Tibial artery (tissue), 4 donors: ENCODE measurements around the gene BABAM1.

Source experiments
- DNase-seq, 2 donors: peaks; one replicate each; pipeline ENCODE4 v3.0.0-alpha.2; 2019
- H3K27ac ChIP-seq, 2 donors: fragments of 200-600 bp; sonication (generic) in 1 of 2; 1 replicate in 1 of 2; 2 replicates in 1 of 2; pipeline ENCODE4 v1.5.1; 2018 to 2019; ENCODE audit warnings: mild to moderate bottlenecking in 1 of 2
- H3K27me3 ChIP-seq, 2 donors: fragments of 200-600 bp; sonication (generic) in 1 of 2; one replicate each; pipeline versions ENCODE4 v1.5.1 to v1.6.0; 2016 to 2019
- H3K36me3 ChIP-seq, 3 donors: fragments of 200-600 bp; sonication (generic) in 2 of 3; one replicate each; pipeline ENCODE4 v1.5.1; 2016 to 2019; ENCODE audit warnings: mild to moderate bottlenecking in 2 of 3
- H3K4me1 ChIP-seq, 4 donors: fragments of 200-600 bp; sonication (generic) in 2 of 4; 1 replicate in 3 of 4; 2 replicates in 1 of 4; pipeline ENCODE4 v1.5.1; 2016 to 2019
- H3K4me3 ChIP-seq, 2 donors: fragments of 200-600 bp; sonication (generic) in 1 of 2; 1 replicate in 1 of 2; 2 replicates in 1 of 2; pipeline ENCODE4 v1.5.1; 2018 to 2019; ENCODE audit warnings: mild to moderate bottlenecking in 2 of 2
- H3K9me3 ChIP-seq, 3 donors: fragments of 200-600 bp; sonication (generic) in 1 of 3; one replicate each; pipeline ENCODE4 v1.5.1; 2016 to 2019
- intact Hi-C: fragments of 100-400 bp; cut with DNase I; formaldehyde crosslinking; loops from one replicate; pipeline ENCODE4 v1.15.0; 2023; ENCODE audit warnings: low total_unique reads
- TF ChIP-seq, protein P1 (sequence below), 2 experiments: fragments of 200-600 bp in 1 of 2; fragments of 450-650 bp in 1 of 2; IDR thresholded peaks; one replicate each; pipeline ENCODE4 v1.5.1; 2017 to 2019; ENCODE audit warnings: antibody characterized with exemption in 2 of 2, mild to moderate bottlenecking in 1 of 2, moderate library complexity in 1 of 2

The BABAM1 gene

DNA sequence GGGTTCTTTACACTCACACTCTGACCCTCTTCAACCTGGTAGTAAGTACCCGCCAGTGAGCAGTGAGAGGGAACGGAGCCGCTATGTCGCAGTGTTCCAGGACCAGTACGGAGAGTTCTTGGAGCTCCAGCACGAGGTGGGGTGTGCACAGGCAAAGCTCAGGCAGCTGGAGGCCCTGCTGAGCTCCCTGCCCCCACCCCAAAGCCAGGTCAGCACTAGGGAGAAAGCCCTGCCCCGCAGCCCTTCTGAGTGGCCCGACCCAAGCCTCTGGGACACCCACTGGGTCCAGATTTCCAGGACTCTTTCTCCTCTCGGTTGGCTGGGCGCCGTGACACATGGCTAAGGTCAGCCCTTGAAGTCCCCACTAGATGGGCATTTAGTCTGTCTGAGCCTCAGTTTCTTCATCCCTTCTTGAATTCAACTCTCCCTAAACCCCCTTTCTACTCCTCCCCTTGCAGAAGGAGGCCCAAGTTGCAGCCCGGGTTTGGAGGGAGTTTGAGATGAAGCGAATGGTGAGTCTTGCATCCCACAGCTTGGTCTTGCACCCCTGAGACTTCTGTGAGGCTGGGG, 39.4 kb upstream of the BABAM1 start:
- Histone ChIP-seq H3K27me3 (no peaks in the 10 kb centered on the region), H3K4me3 (no peak overlapping the region), H3K4me1 (peaks cover 0 to 18% (median 10%) of the 10 kb centered on the region in 4 donors), H3K9me3 (no peaks in the 10 kb centered on the region), H3K36me3 (peaks cover 0 to 42% (median 24%) of the 10 kb centered on the region in 3 donors), H3K27ac (peak overlapping the region in 1 of 2 donors; percentile 94)
- TF ChIP-seq, protein P1, sequence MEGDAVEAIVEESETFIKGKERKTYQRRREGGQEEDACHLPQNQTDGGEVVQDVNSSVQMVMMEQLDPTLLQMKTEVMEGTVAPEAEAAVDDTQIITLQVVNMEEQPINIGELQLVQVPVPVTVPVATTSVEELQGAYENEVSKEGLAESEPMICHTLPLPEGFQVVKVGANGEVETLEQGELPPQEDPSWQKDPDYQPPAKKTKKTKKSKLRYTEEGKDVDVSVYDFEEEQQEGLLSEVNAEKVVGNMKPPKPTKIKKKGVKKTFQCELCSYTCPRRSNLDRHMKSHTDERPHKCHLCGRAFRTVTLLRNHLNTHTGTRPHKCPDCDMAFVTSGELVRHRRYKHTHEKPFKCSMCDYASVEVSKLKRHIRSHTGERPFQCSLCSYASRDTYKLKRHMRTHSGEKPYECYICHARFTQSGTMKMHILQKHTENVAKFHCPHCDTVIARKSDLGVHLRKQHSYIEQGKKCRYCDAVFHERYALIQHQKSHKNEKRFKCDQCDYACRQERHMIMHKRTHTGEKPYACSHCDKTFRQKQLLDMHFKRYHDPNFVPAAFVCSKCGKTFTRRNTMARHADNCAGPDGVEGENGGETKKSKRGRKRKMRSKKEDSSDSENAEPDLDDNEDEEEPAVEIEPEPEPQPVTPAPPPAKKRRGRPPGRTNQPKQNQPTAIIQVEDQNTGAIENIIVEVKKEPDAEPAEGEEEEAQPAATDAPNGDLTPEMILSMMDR (IDR thresholded peaks at IDR 0.05) = no peak
- DNase-seq = no peak
- intact Hi-C loops = no loop called here

GRCh38 chr19:17229890-17230289, 37.4 kb upstream of the BABAM1 start:
- Histone ChIP-seq H3K27me3 (no peaks in the 10 kb centered on the region), H3K4me1 (peaks cover 0 to 24% (median 15%) of the 10 kb centered on the region in 4 donors), H3K4me3 (no peak overlapping the region), H3K36me3 (peaks cover 0 to 54% (median 28%) of the 10 kb centered on the region in 3 donors), H3K9me3 (no peaks in the 10 kb centered on the region), H3K27ac (no peak overlapping the region)
- intact Hi-C loops = loop anchor here (10.0 kb wide), 2 partner anchors 155 to 625 kb away; partner anchors contain the start of genes HAUS8, MYO9B and RPL18A
- TF ChIP-seq, protein P1 (IDR thresholded peaks at IDR 0.05) = no peak
- DNase-seq = no peak

DNA sequence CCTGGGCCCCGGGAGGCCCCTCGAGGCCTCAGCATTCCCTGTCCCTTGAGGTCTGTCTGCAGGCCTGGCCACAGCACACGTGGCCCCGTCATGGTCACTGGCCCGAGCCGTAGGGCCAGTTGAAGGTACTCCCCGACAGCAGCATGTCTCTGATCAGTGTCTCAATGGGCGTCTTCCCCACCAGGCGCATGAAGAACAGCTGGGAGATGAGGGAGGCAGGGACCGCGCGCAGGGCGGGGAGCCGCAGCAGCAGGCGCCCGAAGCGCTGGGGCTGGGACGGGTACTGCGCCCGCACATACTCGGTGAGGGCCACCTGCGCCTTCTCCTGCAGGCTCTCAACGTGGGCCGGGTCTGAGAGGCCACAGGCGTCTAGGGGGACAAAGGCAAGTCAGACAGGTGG, 35.0 kb upstream of the BABAM1 start:
- TF ChIP-seq, protein P1 (IDR thresholded peaks at IDR 0.05) = no peak
- peaks cover 0 to 27% (median 23%) of the 10 kb centered on the region in 4 donors for H3K4me1 ChIP-seq
- DNase-seq = no peak
- H3K27me3 ChIP-seq = no peaks in the 10 kb centered on the region
- no peak overlapping the region for H3K27ac ChIP-seq
- H3K4me3 ChIP-seq = no peak overlapping the region
- H3K9me3 ChIP-seq = no peaks in the 10 kb centered on the region
- H3K36me3 ChIP-seq = peaks cover 0 to 60% (median 28%) of the 10 kb centered on the region in 3 donors
- intact Hi-C loops = loop anchor here (10.0 kb wide), 2 partner anchors 157 to 623 kb away; partner anchors contain the start of genes HAUS8, MYO9B and RPL18A

DNA sequence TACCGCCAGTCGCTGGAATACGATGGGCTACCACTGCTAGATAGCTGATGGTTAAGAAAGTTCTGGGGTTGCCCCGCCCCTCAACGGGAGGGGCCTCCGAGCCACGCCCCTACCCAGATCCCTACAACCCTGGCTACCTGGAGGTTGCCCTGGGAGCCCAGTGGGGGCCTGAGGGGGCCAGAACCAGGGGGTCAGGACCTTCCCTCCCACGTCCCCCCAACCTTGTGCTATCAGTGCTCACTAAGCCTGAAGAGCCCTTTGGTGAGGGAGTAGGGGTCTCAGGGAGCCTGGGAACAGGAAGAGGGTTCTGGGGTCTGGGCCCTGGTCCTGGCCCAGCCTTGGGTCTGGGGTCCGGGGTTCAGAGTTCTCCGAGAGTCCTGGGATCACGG, 32.3 kb upstream of the BABAM1 start:
- H3K4me3 ChIP-seq = peak overlapping the region; percentile 48 to 70
- intact Hi-C loops = loop anchor here (10.0 kb wide), 2 partner anchors 160 to 620 kb away; partner anchors contain the start of genes HAUS8, MYO9B and RPL18A
- peaks cover 0 to 68% (median 27%) of the 10 kb centered on the region in 3 donors for H3K36me3 ChIP-seq
- no peak for DNase-seq
- TF ChIP-seq, protein P1 (IDR thresholded peaks at IDR 0.05) = no peak
- no peaks in the 10 kb centered on the region for H3K9me3 ChIP-seq
- peaks cover 0 to 24% (median 21%) of the 10 kb centered on the region in 4 donors for H3K4me1 ChIP-seq
- no peaks in the 10 kb centered on the region for H3K27me3 ChIP-seq
- H3K27ac ChIP-seq = peak overlapping the region; percentile 63 to 82

DNA sequence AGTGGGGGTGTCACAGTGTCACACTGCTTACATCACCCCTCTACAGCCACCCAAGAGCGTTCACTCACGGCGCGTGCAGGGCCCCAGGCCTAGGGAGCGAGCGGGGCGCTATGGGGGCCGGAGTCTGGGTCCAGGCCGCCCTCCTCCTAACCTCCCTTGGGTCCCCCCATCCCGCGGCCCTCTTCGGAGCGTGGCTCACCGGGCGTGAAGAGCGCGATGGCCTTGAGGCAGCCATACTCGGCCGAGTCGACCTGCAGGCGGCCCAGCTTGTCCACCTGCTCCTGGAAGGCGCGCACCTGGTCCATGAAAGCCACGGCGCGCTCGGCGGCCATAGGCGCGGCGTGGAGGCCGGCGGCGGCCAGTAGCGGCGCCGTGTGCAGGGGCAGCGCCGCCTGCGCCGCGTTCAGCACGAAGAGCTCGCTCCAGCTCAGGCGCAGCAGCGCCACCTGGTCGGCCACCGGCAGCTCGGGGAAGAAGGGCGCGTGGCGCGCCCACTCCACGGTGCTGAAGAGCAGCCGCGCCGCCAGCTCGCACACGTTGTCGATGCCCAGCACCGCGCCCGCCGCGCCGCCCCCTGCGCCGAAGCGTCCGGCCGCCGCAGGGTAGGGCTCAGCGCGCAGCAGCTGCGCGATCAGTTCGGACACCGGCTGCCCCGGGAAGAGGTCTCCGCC, 31.8 kb upstream of the BABAM1 start:
- Histone ChIP-seq H3K9me3 (no peaks in the 10 kb centered on the region), H3K27ac (peak overlapping the region; percentile 63 to 82), H3K27me3 (no peaks in the 10 kb centered on the region), H3K4me3 (peak overlapping the region; percentile 48 to 70), H3K4me1 (peaks cover 0 to 25% (median 21%) of the 10 kb centered on the region in 4 donors), H3K36me3 (peaks cover 0 to 68% (median 27%) of the 10 kb centered on the region in 3 donors)
- intact Hi-C loops = loop anchor here (10.0 kb wide), 2 partner anchors 161 to 619 kb away; partner anchors contain the start of genes HAUS8, MYO9B and RPL18A
- peak; percentile 60 to 83 for DNase-seq
- TF ChIP-seq, protein P1 (IDR thresholded peaks at IDR 0.05) = peak; percentile 35 to 46
